WI38 (cell line): Measurements from ENCODE around the gene CDK12.
"Not testable (repeated sequence)": the region's sequence is repeated elsewhere in the genome, so short reads cannot be mapped to it uniquely, and the experiment has no call there.

Experiments
- H3K4me3 ChIP-seq: 2 replicates; pipeline ENCODE4 v1.5.1; 2011; ENCODE audit warnings: low read depth, mild to moderate bottlenecking, control low read depth, low read length
- TF ChIP-seq, protein P1 (sequence below): IDR thresholded peaks from 2 replicates; pipeline ENCODE4 v1.5.1; 2012; ENCODE audit warnings: low read depth, mild to moderate bottlenecking, control low read depth, low read length

Gene CDK12

DNA sequence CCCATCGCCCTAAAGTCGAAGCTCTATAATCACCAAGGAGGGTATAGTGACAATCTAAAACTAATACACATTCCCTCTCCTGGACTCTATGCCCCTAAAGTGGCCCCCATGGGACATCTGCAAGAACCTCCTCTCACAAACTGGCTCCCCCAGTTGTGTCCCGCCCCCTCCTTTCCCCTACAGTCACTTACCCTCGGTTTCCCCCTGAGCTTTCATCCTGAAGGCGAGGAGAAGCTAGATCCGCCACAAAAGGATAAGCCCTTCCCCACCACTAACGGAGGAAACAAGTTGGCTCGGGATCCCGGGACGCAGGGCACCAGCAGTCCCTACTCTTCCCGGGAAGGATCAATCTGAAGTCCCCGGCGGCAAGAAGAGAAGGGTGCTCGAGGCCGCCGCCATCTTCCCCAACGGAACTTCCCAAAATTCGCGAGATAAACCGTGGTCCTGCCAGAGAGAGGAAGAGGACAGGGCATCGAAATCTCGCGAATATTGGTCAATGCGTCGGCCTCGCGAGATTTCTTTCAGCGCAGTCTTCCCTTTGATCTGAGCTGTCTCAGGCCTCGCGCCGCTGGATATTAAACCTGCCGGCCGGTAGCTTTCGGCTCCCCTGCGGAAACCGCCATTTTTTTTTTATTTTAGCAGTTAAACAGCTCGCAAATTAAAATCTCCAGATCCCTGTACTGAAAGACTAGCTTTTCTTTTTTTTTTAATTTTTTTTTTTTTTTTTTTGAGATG, 10.3 kb upstream of the CDK12 start, which contains the start of gene MED1:
Gene MED1 (minus strand): TSS at position 417 of the 735 bp plus-strand sequence. CDS start 201 bp downstream, at position 216.
- TF ChIP-seq, protein P1, sequence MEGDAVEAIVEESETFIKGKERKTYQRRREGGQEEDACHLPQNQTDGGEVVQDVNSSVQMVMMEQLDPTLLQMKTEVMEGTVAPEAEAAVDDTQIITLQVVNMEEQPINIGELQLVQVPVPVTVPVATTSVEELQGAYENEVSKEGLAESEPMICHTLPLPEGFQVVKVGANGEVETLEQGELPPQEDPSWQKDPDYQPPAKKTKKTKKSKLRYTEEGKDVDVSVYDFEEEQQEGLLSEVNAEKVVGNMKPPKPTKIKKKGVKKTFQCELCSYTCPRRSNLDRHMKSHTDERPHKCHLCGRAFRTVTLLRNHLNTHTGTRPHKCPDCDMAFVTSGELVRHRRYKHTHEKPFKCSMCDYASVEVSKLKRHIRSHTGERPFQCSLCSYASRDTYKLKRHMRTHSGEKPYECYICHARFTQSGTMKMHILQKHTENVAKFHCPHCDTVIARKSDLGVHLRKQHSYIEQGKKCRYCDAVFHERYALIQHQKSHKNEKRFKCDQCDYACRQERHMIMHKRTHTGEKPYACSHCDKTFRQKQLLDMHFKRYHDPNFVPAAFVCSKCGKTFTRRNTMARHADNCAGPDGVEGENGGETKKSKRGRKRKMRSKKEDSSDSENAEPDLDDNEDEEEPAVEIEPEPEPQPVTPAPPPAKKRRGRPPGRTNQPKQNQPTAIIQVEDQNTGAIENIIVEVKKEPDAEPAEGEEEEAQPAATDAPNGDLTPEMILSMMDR, result no peak
- peak within 1 kb of the TSS; percentile 90 for H3K4me3 ChIP-seq

DNA sequence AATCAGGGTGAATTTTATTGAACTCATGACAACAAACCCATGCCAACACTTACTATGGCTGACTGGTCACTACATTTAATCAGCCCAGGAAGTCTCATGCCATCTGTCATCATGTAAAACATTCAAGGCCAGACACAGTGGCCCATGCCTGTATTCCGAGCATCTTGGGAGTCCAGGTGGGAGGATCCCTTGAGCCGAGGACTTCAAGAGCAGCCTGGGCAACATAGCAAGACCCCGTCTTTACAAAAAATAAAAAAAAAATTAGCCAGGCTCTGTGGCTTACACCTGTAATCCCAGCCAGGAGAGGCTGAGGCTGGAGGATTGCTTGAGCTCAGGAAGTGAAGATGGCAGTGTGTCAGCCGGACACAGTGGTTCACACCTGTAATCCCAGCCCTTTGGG, 5.4 kb upstream of the CDK12 start:
- no peak overlapping the region for H3K4me3 ChIP-seq
- TF ChIP-seq, protein P1, result no peak

DNA sequence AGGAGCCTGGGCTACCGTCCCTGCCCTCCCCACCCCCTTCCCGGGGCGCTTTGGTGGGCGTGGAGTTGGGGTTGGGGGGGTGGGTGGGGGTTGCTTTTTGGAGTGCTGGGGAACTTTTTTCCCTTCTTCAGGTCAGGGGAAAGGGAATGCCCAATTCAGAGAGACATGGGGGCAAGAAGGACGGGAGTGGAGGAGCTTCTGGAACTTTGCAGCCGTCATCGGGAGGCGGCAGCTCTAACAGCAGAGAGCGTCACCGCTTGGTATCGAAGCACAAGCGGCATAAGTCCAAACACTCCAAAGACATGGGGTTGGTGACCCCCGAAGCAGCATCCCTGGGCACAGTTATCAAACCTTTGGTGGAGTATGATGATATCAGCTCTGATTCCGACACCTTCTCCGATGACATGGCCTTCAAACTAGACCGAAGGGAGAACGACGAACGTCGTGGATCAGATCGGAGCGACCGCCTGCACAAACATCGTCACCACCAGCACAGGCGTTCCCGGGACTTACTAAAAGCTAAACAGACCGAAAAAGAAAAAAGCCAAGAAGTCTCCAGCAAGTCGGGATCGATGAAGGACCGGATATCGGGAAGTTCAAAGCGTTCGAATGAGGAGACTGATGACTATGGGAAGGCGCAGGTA, 762 bp downstream of the CDK12 start:
- H3K4me3 ChIP-seq, result peak overlapping the region; percentile 97
- TF ChIP-seq, protein P1, result no peak

DNA sequence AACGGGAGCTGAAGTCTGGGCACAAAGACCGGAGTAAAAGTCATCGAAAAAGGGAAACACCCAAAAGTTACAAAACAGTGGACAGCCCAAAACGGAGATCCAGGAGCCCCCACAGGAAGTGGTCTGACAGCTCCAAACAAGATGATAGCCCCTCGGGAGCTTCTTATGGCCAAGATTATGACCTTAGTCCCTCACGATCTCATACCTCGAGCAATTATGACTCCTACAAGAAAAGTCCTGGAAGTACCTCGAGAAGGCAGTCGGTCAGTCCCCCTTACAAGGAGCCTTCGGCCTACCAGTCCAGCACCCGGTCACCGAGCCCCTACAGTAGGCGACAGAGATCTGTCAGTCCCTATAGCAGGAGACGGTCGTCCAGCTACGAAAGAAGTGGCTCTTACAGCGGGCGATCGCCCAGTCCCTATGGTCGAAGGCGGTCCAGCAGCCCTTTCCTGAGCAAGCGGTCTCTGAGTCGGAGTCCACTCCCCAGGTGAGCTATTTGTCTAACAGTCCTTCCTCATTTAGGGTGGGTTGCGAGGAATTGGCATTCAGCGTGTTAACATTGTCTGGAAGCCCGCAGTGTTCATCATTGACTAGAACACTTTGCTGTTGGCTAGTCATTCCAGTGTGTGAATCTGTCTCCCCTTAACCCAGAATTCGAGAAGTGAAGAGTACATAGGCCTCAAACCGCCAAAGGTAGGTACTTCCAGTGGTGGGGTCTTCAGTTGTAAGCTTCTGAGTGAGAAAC, 1.5 kb downstream of the CDK12 start:
- TF ChIP-seq, protein P1, result no peak
- H3K4me3 ChIP-seq, result peak overlapping the region; percentile 97

DNA sequence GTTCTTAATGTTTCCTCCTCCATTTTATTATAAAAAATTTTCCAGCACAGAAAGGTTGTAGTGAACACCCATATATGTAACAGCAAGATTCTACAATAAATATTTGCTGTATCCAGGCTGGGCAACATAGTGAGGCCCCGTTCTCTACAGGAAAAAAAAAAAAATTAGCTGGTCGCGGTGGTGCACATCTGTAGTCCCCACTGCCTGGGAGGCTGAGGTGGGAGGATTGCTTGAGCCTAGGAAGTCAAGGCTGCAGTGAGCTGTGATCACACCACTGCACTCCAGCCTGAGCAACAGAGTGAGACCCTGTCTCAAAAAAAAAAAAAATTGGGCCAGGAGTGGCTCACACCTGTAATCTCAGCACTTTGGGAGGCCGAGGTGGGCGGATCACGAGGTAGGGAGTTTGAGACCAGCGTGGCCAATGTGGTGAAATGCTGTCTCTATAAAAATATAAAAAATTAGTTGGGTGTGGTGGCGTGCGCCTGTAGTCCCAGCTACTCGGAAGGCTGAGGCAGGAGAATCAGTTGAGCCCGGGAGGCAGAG, 3.4 kb downstream of the CDK12 start:
- peak overlapping the region; percentile 97 for H3K4me3 ChIP-seq

DNA sequence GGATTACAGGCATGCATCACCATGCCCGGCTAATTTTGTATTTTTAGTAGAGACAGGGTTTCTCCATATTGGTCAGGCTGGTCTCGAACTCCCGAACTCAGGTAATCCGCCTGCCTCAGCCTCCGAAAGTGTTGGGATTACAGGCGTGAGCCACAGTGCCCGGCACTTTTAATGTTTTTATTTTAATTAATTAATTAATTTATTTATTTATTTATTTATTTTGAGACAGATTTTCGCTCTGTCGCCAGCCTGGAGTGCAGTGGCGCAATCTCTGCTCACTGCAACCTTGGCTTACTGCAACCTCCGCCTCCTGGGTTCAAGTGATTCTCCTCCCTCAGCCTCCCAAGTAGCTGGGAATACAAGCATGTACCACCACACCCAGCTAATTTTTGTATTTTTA, 7.3 kb downstream of the CDK12 start:
- H3K4me3 ChIP-seq, result not testable (repeated sequence)

DNA sequence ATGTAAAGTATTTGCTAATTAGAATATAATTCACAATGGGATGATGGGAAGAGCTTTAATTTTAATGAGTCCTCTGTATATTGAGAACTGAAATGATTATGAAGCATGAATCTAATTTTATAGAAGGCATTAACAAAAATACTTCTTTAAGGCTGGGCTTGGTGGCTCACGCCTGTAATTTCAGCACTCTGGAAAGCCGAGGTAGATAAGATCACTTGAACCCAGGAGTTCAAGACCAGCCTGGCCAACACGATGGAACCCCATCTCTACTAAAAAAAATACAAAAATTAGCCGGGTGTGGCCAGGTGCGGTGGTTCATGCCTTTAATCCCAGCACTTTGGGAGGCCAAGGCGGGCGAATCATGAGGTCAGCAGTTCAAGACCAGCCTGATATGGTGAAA, 12.0 kb downstream of the CDK12 start:
- TF ChIP-seq, protein P1, result no peak
- no peak overlapping the region for H3K4me3 ChIP-seq

DNA sequence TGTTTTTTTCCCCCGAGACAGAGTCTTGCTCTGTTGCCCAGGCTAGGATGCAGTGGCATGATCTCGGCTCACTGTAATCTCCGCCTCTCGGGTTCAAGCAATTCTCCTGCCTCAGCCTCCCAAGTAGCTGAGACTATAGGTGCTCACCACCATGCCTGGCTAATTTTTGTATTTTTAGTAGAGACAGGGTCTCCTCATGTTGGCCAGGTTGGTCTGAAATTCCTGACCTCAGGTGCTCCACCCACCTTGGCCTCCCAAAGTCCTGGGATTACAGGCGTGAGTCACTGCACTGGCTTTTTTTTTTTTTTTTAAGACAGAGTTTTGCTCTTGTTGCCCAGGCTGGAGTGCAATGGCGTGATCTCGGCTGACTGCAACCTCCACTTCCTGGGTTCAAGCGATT, 18.3 kb downstream of the CDK12 start:
- not testable (repeated sequence) for H3K4me3 ChIP-seq
